Kidney glomerular epithelial cell (primary cell): ENCODE measurements around the gene PRRT2.
"Not testable (repeated sequence)": the region's sequence is repeated elsewhere in the genome, so short reads cannot be mapped to it uniquely, and the experiment has no call there.

ENCODE experiments used
- DNase-seq: peaks from one replicate; lab custom pipeline; 2025; lab: John Stamatoyannopoulos, UW

The PRRT2 gene

DNA sequence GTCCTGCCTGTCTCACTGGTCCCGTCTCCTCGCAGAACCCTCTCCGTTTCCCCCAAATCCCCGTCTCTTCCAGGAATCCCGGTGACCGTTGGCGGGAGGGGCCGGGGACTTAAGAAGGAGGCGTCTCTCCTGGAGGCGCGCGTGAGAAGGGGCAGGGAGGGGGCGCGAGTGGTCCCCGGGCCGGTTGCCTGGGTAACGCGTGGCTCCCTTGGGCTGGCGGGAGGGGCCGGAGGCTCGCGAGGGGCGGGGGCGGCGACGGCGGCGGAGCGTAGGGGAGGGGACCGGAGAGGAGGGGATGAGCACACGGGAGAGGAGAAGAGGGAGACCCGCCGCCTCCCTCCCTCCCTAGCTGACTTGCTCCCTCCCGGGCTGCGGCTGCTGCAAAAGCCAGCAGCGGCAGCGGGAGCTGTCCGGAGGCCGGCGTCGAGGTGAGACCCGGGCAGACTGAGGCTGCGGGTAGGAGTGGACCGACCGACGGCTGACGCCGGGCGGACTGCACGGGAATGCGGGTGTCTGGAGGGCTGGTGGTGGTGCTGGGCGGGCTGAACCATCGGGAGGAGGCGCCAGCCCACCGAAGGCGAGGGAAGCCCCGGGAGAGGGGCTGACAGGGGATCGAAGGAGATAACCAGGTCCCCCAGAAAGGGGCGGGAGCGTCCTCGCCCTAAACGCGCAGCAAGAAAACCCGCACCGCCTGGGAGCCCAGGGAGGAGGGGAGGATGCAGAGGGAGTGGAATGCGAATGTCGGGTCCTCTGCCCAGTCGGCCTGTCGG lies at the start of gene PRRT2:
PRRT2 (plus strand) TSS at position 298 of the 770 bp plus-strand sequence. CDS start 862 bp downstream, outside the sequence.
- DNase-seq = no peak

DNA sequence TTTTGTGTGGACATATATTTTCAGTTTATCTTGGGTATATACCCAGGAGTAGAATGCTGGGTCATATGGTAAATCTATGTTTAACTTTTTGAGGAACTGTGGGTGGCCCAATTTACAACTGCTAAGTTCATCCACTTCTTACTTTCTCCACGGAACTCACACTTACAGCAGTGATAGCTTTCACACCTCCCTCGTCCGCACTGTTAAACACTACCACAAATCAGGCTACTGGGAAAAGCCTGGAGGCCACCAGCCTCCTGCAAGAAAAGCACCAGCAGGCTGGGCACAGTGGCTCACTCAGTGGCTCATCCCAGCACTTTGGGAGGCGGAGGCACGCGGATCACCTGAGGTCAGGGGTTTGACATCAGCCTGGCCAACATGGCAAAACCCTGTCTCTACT lies 48.7 kb upstream of the PRRT2 start:
- DNase-seq = no peak

DNA sequence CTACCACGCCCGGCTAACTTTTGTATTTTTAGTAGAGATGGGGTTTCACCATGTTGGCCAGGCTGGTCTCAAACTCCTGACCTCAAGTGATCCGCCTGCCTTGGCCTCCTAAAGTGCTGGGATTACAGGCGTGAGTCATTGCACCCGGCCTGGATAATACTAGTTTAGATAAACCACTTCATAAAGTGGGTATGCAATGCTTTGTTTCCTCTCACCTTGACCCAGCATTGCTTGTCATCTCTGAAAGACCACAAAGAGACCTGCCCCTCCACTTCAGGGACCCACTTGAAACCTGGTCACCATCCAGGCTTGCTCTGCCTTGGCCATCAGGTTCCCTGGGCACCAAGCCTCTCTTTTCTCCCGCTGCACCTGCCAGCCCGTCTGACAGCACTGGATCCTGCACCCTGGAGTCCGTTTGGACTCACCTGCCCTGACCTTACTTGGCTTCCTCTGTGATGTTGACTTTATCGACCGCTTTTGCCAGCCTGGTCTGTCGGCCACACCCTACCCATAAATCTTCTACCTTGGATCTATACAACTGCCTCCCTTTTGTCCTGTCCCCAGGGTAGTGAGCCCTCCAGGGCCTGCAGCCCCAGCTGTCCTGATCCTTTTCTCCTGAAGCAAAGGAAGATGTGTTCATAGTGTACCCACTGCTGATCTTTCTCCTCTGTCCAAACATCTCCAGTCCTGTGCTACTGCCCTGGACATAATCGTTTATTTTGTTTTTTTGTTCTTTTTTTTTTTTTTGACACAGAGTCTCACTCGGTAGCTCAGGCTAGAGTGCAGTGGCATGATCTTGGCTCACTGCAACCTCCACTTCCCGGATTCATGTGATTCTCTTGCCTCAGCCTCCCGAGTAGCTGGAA lies 46.6 kb upstream of the PRRT2 start:
- DNase-seq = no peak

DNA sequence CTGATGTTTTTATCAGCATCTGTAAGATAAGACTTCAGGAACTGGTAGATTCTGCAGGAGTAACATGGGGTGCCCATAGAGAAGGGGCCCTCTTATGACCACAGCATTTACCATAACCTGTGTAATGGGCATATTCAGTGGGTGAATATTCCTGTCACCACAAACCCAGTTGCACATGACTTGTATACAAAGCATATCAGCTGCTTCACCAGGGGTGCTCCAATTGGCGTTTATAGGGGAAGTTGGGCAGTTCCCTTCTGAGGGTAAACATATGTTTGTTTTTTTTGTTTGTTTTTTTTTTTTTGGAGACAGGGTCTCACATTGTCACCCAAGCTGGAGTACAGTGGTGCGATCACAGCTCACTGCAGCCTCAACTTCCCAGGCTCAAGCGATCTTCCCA lies 45.4 kb upstream of the PRRT2 start:
- DNase-seq = no peak

DNA sequence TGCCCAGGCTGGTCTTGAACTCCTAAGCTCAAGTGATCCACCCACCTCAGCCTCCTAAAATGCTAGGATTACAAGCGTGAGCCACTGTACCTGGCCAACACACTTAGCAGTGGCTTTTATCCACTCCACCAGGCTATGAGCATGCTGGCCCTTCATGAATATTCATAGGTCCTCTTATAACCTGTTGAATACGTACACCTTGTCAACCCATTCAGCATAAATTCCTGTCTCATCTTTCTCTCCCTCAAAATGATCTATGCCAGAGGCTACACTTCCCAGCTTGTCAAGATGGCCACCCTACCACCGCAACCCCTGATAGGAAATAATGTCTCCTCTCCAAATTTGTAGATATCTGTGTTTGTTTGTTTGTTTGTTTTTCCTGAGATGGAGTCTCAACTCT lies 44.9 kb upstream of the PRRT2 start:
- no peak for DNase-seq

DNA sequence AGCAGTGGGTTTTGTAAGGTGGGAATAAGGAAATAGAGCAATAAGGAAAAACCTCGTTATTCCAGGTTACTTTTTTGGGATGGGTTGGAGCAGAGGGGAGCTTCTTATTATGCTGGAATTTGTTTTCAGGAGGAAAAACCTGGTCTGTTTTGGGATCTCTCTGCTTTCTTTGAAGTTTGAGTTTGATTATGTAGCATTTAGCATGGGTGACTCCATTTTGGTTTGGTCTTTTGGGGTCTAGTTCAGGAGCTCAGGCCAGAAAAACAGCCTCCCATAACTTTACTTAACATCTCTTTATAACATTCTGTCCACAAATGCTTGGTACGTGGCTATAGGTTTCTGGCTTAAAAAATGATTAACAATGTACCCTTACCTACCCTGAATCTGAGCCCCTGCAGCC lies 42.5 kb upstream of the PRRT2 start:
- DNase-seq = no peak

DNA sequence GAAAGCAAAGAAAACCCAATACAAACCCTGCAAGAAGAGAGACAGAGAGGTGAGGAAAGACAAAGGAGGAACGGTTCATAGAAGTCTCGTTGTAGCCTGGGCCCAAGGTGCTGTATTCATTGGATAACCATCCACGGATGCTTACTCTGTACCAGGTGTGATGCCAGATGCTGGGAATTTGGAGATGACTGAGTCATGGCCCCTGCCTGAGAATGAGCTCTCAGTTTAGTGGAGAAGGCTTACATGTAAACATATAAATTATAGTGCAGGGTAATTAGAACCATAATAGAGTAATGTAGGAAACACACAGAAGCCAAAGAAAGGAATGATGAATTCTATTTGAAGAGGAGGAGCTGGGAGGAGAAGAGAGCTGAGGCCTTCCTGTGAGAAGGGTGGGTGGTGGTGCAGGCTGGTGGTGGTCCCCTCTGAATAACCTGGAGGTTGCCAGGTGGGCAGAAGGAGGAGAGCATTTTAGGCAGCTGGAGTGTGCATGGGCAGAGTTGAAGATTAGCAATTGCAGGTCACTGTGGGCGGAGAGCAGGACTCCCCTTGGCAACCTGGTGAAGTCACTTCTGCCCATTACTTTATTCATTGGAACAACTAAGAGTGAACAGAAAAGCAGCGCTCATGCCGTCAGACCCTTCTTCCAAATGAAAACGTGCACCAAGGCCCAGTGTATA lies 41.6 kb upstream of the PRRT2 start:
- no peak for DNase-seq

DNA sequence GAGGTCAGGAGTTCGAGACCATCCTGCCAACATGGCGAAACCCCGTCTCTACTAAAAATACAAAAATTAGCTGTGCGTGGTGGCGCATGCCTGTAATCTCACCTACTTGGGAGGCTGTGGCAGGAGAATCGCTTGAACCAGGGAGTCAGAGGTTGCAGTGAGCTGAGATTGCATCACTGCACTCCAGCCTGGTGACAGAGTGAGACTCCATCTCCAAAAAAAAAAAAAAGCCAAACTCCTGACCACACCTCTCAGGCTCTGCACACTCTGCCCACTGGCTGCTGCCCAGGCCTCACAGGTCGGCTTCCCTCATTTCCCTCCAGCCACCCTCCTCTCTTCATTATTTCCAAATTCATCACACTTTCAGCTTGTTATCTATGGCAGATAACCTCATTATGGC lies 39.7 kb upstream of the PRRT2 start:
- DNase-seq = not testable (repeated sequence)

DNA sequence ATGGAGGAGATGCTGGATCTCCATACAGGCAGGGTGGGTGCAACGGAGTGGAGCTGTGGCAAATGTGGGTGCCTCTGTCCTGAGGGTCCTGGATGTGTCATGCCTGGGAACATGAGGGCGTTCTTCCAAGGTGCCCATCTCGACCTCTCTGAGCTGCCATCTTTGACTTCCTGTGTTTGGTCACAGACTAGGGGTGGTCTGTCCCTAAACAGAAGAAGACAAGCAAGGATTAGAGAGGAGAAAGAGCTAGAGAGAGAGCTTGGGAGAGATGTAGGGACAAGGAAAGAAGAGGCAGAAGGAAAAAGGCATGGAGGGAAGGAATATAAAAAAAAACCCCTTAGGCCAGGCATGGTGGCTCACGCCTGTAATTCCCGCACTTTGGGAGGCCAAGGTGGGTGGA lies 37.3 kb upstream of the PRRT2 start:
- no peak for DNase-seq

DNA sequence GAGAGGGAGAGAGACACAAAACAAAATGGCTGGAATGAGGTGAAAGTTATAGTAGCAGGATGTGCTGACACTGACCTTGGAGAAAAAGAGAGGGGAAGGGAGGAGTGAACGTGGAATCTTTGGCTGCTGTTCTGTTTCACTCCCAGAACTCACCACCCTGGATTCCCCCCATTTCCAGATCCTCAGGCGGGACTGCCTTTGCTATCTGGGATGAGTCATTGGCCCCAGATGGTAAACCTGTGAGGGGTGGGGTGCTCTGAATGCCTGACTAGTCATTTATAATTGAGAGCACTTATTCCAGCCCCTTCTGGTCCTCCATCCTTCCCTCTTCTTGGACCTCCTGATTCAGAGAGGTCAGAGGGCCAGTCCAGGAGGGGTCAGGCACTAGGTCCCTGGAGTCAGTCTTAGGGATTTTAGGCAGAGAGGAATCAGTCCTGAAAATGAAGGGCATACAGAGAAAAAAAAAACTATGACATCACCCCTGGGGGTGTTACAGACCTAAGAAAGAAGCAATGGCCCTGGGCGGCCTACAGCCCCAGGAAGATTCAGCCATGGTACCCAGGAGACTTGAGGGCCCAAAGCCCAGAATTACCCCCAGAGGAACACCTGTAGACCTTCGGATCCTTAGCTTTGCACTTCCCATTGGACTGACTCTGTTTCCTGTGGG lies 36.1 kb upstream of the PRRT2 start:
- DNase-seq = no peak

DNA sequence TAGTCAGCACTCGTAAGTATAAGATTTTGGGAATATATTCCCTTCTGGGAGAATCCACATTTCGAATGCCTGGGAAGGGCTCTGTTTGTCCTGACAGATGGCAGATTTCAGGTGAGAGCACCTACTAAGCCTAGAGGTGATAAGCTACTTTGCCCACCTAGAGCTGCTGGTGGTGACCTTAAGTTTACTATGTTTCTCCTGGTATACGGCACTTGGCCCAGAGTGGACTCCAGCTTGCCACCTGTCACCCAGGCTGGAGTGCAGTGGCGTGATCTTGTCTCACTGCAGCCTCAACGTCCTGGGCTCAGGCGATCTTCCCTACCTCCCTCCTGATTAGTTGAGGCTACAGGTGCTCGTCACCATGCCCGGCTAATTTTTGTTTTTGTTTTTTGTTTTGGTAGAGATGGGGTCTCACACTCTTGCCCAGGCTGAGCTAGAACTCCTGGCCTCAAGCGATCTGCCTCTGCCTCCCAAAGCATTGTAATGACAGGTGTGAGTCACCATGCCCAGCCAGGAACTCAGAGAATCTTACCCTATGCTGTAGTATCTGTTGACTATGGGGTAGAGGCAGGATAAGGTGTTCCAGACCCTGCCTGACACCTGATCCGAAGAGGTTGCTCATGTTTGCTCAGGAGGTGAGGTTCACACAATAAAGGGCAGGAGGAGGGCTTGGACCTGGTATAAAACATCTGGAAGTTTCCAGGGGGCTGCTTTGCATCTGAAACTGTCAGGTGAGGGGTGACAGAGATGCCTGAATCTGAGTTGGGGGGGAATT lies 34.2 kb upstream of the PRRT2 start, which contains the start of gene ZG16:
ZG16 (plus strand) TSS at position 681 of the 775 bp plus-strand sequence. CDS start 1,011 bp downstream, outside the sequence.
- DNase-seq = no peak

DNA sequence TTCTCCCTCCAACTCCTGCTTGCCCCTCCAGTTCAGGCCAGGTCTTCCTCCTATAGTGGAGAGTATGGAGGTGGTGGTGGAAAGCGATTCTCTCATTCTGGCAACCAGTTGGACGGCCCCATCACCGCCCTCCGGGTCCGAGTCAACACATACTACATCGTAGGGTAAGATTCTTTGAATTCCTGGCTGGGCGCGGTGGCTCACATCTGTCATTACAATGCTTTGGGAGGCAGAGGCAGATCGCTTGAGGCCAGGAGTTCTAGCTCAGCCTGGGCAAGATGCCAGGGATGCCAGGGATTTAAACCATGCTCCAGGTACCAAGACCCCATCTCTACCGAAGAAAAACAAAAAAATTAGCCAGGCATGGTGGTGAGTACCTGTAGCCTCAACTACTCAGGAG lies 32.5 kb upstream of the PRRT2 start:
- no peak for DNase-seq

DNA sequence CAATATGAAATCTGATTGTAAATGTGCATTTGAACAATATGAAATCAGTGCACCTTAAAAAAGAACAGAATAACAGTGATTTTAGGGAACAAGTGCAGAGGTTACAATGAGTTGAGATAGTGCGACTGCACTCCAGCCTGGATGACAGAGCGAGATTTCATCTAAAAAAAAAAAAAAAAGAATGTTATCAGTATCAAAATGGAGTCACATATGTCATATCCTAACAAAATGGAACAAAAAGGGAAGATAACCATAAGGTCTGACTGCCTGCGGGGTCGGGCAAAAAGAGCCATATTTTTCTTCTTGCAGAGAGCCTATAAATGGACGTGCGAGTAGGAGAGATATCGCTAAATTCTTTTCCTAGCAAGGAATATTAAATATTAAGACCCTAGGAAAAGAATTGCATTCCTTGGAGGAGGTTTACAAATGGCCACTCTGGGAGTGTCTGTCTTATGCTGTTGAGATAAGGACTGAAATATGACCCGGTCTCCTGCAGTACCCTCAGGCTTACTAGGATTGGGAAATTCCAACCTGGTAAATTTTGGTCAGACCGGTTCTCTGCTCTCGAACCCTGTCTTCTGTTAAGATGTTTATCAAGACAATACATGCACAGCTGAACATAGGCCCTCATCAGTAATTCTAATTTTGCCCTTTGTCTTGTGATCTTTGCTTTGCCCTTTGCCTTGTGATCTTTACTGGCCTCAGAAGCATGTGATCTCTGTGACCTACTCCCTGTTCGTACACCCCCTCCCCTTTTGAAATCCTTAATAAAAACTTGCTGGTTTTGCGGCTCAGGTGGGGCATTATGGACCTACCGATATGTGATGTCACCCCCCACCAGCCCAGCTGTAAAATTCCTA lies 28.7 kb upstream of the PRRT2 start:
- not testable (repeated sequence) for DNase-seq

DNA sequence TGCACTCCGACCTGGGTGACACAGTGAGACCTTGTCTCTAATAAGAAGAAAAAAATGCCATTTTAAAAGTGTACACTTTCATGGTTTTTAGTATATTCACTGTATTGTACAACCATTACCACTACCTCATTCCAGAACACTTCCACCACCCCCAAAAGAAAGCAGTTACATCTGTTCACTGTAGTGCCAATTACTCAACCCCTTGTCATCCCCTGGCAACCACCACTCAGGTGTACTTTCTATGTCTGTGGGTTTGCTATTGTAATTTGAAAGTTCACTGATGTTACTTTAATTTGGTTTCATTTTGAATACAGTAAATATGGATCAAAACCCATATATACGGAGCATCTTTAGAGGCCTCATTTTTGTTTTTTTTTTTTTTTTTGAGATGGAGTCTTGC lies 27.8 kb upstream of the PRRT2 start:
- no peak for DNase-seq

DNA sequence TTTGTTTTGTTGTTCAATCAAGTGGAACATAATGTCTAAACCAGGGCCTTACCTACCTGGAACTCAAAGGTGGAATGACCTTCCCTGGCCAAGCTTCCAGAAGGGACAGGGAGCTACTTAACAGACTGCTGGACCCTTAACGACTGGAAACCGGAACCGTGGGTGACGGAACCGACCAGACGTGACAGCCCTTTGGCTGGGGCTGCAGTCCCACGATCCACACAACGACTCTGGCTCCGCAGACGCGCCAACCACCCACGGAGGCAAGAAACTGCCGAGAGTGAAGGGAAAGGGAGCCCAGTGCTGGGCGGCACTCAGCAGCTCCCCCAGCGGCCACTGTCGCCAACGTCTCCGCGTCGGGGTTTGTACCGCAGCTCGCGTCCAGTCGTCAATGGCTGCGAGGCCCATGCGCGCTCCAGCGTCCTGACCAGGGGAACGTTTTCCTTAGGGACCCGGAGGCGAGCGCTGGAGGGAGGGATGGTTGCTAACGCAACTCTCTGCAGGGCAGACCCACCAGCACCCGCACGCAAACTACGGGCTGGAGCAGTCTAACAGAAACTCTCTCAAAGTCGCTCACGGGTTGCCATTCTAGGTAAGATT lies 27.0 kb upstream of the PRRT2 start:
- DNase-seq = peak; percentile 27

DNA sequence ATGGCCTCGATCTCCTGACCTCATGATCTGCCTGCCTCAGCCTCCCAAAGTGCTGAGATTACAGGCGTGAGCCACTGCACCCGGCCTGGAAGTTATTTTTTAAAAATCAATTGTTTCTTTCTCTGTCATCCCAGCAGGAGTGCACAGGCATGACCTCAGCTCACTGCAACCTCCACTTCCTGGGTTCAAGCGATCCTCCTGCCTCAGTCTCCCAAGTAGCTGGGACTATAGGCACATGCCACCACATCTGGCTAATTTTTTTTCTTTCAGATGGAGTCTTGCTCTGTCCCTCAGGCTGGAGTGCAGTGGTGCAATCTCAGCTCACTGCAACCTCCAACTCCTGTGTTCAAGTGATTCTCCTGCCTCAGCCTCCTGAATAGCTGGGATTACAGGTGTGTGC lies 24.8 kb upstream of the PRRT2 start:
- DNase-seq = not testable (repeated sequence)

DNA sequence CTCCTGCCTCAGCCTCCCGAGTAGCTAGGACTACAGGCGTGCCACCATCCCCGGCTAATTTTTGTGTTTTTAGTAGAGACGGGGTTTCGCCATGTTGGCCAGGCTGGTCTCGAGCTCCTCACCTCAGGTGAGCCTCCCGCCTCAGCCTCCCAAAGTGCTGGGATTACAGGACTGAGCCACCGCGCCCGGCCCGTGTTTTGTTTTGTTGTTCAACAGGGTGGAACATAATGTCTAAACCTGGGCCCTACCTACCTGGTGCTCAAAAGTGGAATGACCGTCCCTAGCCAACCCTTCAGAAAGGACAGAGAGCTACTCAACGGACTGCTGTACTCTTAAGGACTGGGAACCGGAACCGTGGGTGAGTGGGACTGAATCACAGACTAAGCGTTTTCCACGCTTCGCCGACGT lies 22.2 kb upstream of the PRRT2 start:
- DNase-seq = peak; percentile 42

DNA sequence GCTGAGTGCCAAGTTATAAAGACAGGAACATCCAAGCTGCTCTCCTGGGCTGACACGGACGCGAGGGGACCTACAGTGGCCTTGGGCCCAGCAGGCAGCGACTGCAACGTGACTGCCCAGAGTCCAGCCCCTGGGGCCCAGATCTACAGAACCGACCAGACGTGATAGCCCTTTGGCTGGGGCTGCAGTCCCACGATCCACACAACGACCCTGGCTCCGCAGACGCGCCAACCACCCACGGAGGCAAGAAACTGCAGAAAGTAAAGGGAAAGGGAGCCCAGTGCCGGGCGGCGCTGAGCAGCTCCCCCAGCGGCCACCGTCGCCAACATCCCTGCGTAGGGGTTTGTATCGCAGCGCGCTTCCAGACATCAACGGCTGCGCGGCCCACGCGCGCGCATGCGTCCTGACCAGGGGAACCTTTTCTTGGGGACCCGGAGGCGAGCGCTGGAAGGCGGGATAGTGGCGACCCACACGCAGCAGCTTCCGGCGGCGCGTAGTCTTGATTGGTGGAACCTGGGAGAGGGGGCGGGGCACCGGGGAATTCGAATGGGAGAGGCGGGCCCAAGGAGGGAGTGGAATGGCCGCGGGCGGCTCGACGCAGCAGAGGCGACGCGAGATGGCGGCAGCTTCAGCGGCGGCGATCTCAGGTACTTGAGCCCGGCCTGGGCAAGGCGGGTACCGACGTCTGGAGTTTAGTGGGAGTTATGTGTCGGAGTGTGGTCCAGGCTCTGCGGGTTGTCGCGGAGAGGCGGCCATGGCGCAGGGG lies 21.6 kb upstream of the PRRT2 start, which contains the start of gene KIF22:
KIF22 (plus strand) TSS at position 569 of the 766 bp plus-strand sequence; CDS start at position 578, 9 bp downstream.
- peak; percentile 95 for DNase-seq
